Tibial nerve (tissue), 4 donors: ENCODE measurements around the gene GRIK4.

Experiments
- EP300 ChIP-seq, 2 donors: sonication (generic); formaldehyde crosslinking; IDR thresholded peaks; one replicate each; pipeline ENCODE4 v1.6.1; 2017; ENCODE audit warnings: antibody characterized with exemption in 2 of 2, mild to moderate bottlenecking in 1 of 2
- POLR2A ChIP-seq, 2 donors: fragments of 450-650 bp; IDR thresholded peaks; one replicate each; pipeline ENCODE4 v1.6.1; 2017; ENCODE audit warnings: antibody characterized with exemption in 2 of 2, mild to moderate bottlenecking in 2 of 2, moderate library complexity in 2 of 2
- TF ChIP-seq, protein P1 (sequence below), 5 experiments: fragments of 200-600 bp in 3 of 5; fragments of 450-650 bp in 2 of 5; sonication (generic) in 3 of 5; IDR thresholded peaks; one replicate each; pipeline ENCODE4 v1.5.1; 2016 to 2019; ENCODE audit warnings: antibody characterized with exemption in 5 of 5, mild to moderate bottlenecking in 3 of 5, moderate library complexity in 2 of 5

DNA sequence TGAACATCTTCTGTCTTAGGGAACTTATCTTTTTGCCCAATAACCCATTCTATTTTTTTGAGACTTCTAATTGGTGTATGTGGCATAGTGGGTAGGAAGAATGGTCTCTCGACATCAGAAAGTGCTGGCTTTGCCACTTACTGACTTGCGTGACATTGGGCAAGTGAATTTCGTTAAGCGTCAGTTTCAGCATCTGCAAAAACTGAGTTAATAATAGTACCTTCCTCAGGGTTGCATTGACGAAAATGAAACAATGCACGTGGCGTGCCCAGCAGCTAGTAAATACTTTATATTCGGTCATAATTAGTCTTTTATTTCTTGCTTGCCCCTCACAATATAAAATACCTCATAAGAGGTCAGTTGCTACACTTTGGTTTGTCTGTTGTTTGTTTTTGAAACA is 12.5 kb upstream of the GRIK4 start:
- TF ChIP-seq, protein P1, sequence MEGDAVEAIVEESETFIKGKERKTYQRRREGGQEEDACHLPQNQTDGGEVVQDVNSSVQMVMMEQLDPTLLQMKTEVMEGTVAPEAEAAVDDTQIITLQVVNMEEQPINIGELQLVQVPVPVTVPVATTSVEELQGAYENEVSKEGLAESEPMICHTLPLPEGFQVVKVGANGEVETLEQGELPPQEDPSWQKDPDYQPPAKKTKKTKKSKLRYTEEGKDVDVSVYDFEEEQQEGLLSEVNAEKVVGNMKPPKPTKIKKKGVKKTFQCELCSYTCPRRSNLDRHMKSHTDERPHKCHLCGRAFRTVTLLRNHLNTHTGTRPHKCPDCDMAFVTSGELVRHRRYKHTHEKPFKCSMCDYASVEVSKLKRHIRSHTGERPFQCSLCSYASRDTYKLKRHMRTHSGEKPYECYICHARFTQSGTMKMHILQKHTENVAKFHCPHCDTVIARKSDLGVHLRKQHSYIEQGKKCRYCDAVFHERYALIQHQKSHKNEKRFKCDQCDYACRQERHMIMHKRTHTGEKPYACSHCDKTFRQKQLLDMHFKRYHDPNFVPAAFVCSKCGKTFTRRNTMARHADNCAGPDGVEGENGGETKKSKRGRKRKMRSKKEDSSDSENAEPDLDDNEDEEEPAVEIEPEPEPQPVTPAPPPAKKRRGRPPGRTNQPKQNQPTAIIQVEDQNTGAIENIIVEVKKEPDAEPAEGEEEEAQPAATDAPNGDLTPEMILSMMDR (IDR thresholded peaks at IDR 0.05) = no peak
- TF ChIP-seq POLR2A (IDR thresholded peaks at IDR 0.05) (no peak), EP300 (IDR thresholded peaks at IDR 0.05) (no peak)
